Natural killer cell (primary cell): ENCODE data around the gene TNFRSF12A. TPM values are rescaled to one million over a fixed set of nuclear protein-coding genes. Genes with fewer than 3 reads are reported as not detected.

ENCODE experiments used
- ATAC-seq, 3 donors: fragments of 150-1000 bp in 2 of 3; fragments of 200-7000 bp in 1 of 3; cut with Tn5 transposase; 1 replicate in 1 of 3; 2 replicates in 2 of 3; pipeline ENCODE4 v1.10.0; 2021; ENCODE audit warnings: mild to moderate bottlenecking in 2 of 3, moderate library complexity in 2 of 3
- DNase-seq, 2 donors: peaks; one replicate each; pipeline versions ENCODE4 v3.0.0 to v3.0.0-alpha.2; 2013 to 2021; ENCODE audit warnings: mixed read lengths in 1 of 2
- H3K27ac ChIP-seq: one replicate; pipeline ENCODE4 v1.5.1; 2013; ENCODE audit warnings: mild to moderate bottlenecking, low read length
- H3K27me3 ChIP-seq: one replicate; pipeline ENCODE4 v1.6.1; 2013; ENCODE audit warnings: low read length; ENCODE audit not compliant: control insufficient read depth, insufficient read depth
- H3K36me3 ChIP-seq: one replicate; pipeline ENCODE4 v1.6.1; 2013; ENCODE audit warnings: low read length; ENCODE audit not compliant: control insufficient read depth, insufficient read depth
- H3K4me1 ChIP-seq: one replicate; pipeline ENCODE4 v1.6.1; 2013; ENCODE audit warnings: low read length; ENCODE audit not compliant: control insufficient read depth, insufficient read depth
- H3K4me3 ChIP-seq: one replicate; pipeline ENCODE4 v1.5.1; 2013; ENCODE audit warnings: low read length
- H3K9me3 ChIP-seq: one replicate; pipeline ENCODE4 v1.6.1; 2013; ENCODE audit warnings: low read length; ENCODE audit not compliant: control insufficient read depth, insufficient read depth
- H3K27ac Mint-ChIP-seq, 2 donors: one replicate each; pipeline ENCODE4 v1.8.0; 2022; ENCODE audit warnings: mild to moderate bottlenecking in 2 of 2, mixed read lengths in 2 of 2, moderate library complexity in 1 of 2
- H3K27me3 Mint-ChIP-seq, 2 donors: one replicate each; pipeline ENCODE4 v1.8.0; 2022; ENCODE audit warnings: low read depth in 2 of 2, mixed read lengths in 2 of 2
- H3K36me3 Mint-ChIP-seq: one replicate; pipeline ENCODE4 v1.8.0; 2022; ENCODE audit warnings: mixed read lengths
- H3K4me1 Mint-ChIP-seq, 2 donors: one replicate each; pipeline ENCODE4 v1.8.0; 2022; ENCODE audit warnings: mixed read lengths in 2 of 2
- H3K4me3 Mint-ChIP-seq: one replicate; pipeline ENCODE4 v1.8.0; 2022; ENCODE audit warnings: mild to moderate bottlenecking, moderate library complexity, mixed read lengths
- H3K9me3 Mint-ChIP-seq, 2 donors: one replicate each; pipeline ENCODE4 v1.8.0; 2022; ENCODE audit warnings: mixed read lengths in 2 of 2
- CTCF ChIP-seq: fragments of 200-600 bp; IDR thresholded peaks from one replicate; pipeline ENCODE4 v1.8.0; 2022; ENCODE audit warnings: antibody characterized with exemption
- WGBS: methylation state at CpG from one replicate; pipeline ENCODE4 v1.1.7; 2013; ENCODE audit warnings: missing lambda C conversion rate; ENCODE audit not compliant: insufficient coverage; 5-methylcytosine and 5-hydroxymethylcytosine counted together
- intact Hi-C: fragments of 100-400 bp; cut with micrococcal nuclease; formaldehyde crosslinking; loops from one replicate; pipeline ENCODE4 v1.14.2; 2022
- total RNA-seq, 4 donors: library from RNA; stranded (reverse); fragments of 120-200 nt in 1 of 4; gene quantifications; one replicate each; pipeline versions ENCODE4 v1.2.3 to v1.2.4, GENCODE V29; 2013 to 2022

Gene TNFRSF12A
- total RNA-seq, 3 donors from 2014 or later (not counting 1 experiment from before 2014, with no cell fraction given) = 2.4 to 3.7 (median 3.1) TPM

GRCh38 chr16:3017344-3017743 lies 2.8 kb upstream of the TNFRSF12A start:
- WGBS = 97% methylated on average over 20 of the region's 20 CpGs
- H3K27me3 Mint-ChIP-seq = peaks cover 0 to 5% of the 10 kb centered on the region in 2 donors
- H3K9me3 Mint-ChIP-seq = no peaks in the 10 kb centered on the region
- intact Hi-C loops = no loop called here
- H3K4me1 ChIP-seq = peaks cover 41% of the 10 kb centered on the region
- H3K4me3 Mint-ChIP-seq = no peak overlapping the region
- H3K9me3 ChIP-seq = no peaks in the 10 kb centered on the region
- no peak overlapping the region for H3K27ac ChIP-seq
- H3K36me3 Mint-ChIP-seq = no peaks in the 10 kb centered on the region
- H3K27me3 ChIP-seq = peaks cover 6% of the 10 kb centered on the region
- no peak for ATAC-seq
- no peaks in the 10 kb centered on the region for H3K36me3 ChIP-seq
- DNase-seq = no peak
- H3K27ac Mint-ChIP-seq = no peak overlapping the region
- H3K4me1 Mint-ChIP-seq = peaks cover 17 to 32% of the 10 kb centered on the region in 2 donors
- TF ChIP-seq CTCF = no peak
- H3K4me3 ChIP-seq = no peak overlapping the region

DNA sequence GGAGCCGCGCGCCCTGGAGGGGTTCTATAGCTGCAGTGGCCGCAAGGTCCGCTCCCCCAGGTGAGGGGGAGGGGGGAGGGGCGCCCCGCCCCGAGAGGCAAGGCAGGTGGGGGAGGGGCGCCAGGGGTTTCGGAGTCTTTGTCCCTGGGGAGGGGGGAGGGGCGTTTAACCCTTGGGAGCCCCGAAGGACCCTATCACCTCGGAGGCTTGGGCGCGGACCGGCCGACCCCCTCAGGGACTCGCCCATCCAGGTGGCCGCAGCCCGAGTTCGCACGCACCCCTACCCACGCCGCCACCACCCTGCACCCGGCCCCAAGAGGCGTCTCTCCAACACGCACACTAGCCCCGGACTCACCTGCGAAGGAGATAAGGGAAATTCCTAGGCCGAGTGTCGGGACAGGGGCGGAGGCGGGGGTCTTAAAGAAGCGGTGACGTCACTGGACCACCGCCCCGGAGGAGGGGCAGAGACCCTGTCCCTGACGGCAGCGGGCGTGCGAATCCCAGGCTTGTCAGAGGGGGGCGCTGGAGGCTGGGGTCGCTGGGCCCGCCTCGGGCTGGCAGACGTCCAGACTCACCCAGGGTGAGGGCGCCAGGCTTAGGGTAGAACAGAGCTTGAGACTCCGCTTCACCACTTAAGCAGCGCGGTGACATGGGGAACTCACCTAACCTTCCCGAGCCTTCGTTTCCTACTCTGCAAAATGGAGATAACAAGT lies 2.2 kb upstream of the TNFRSF12A start, which contains the start of gene CLDN6:
CLDN6 (minus strand) TSS at position 390 of the 713 bp plus-strand sequence. CDS start 2,162 bp downstream, outside the sequence.
- intact Hi-C loops = no loop called here
- WGBS = 20% methylated on average over 50 of the region's 52 CpGs
- ATAC-seq = no peak
- Histone ChIP-seq H3K27ac (no peak within 1 kb of the TSS), H3K4me3 (no peak within 1 kb of the TSS), H3K9me3 (no peaks in the 10 kb centered on the region), H3K27me3 (peaks cover 6% of the 10 kb centered on the region), H3K4me1 (peaks cover 47% of the 10 kb centered on the region), H3K36me3 (no peaks in the 10 kb centered on the region)
- TF ChIP-seq CTCF = no peak
- H3K27me3 Mint-ChIP-seq = peaks cover 0 to 5% of the 10 kb centered on the region in 2 donors
- DNase-seq = peak in 1 of 2 donors; percentile 57
- H3K36me3 Mint-ChIP-seq = no peaks in the 10 kb centered on the region
- H3K27ac Mint-ChIP-seq = no peak within 1 kb of the TSS
- no peaks in the 10 kb centered on the region for H3K9me3 Mint-ChIP-seq
- no peak within 1 kb of the TSS for H3K4me3 Mint-ChIP-seq
- peaks cover 23 to 38% of the 10 kb centered on the region in 2 donors for H3K4me1 Mint-ChIP-seq

GRCh38 chr16:3019594-3020246 lies 448 bp upstream of the TNFRSF12A start:
- H3K4me1 ChIP-seq = peaks cover 61% of the 10 kb centered on the region

More at GRCh38 chr16:3019594-3020246, 448 bp upstream of the TNFRSF12A start:
- no peaks in the 10 kb centered on the region for H3K36me3 ChIP-seq
- H3K9me3 ChIP-seq = no peaks in the 10 kb centered on the region
- no peaks in the 10 kb centered on the region for H3K27me3 Mint-ChIP-seq
- 32% methylated on average over 39 of the region's 40 CpGs for WGBS
- no peaks in the 10 kb centered on the region for H3K9me3 Mint-ChIP-seq
- H3K4me1 Mint-ChIP-seq = peaks cover 35 to 54% of the 10 kb centered on the region in 2 donors
- H3K27me3 ChIP-seq = peaks cover 6% of the 10 kb centered on the region
- peak overlapping the region; percentile 40 for H3K4me3 ChIP-seq
- peak overlapping the region; percentile 92 for H3K4me3 Mint-ChIP-seq
- ATAC-seq (no peak), DNase-seq (no peak)
- peak overlapping the region; percentile 65 to 91 for H3K27ac Mint-ChIP-seq
- TF ChIP-seq CTCF = no peak
- H3K27ac ChIP-seq = no peak overlapping the region
- intact Hi-C loops = no loop called here
- no peaks in the 10 kb centered on the region for H3K36me3 Mint-ChIP-seq
